NOMO-1 treated with dmso at 0.1 percent for 144 hours (cell line): ENCODE results near the gene YLPM1.

Experiments used
- DNase-seq: peaks from one replicate; lab custom pipeline; 2025; ENCODE audit not compliant: unreplicated experiment; lab: John Stamatoyannopoulos, UW

Gene YLPM1

DNA sequence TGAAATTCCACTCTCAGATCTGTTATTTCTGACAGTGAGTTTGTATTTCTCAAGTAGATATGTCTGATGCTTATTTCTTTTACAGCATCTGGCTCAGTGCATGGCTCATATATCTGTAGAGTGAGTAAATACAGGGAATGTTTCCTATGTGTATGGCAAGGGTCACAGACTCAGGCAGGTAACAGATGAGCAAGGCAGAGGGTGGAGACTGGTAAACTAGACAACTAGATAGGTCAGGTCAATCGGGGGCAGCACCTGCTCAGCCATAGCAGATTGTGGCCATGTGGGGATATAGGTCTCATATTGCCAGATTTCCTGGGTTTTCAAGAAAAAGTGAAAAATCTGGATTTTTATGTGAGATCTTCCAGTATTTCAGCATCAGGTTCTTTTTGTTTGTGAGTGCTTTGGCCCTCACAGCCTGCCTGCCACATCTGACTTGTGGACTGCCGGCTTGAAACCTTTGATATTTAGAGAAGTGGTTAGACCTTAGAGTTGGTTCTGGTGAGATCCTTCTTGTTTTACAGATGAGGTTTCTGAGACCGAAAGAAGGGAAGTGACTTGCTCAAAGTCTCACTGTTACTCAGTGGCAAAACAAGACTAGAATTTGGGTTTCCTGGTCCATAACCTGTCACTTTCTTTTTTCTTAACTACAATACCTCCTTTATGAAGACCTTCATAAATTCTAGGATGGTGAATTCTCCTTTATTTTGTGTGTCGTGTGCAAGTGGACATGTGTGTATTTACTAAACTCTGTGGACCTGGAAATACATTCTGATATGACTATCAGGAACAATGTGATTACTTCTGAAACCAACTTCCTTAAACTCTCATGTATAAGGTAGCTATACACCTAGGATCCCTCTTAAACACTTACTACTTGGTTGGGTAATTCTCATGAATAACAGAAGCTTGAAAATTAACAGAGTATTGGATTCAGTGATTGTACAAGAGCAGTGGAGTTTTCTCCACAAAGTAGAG, 78.4 kb downstream of the YLPM1 start:
- DNase-seq, result peak; percentile 41

DNA sequence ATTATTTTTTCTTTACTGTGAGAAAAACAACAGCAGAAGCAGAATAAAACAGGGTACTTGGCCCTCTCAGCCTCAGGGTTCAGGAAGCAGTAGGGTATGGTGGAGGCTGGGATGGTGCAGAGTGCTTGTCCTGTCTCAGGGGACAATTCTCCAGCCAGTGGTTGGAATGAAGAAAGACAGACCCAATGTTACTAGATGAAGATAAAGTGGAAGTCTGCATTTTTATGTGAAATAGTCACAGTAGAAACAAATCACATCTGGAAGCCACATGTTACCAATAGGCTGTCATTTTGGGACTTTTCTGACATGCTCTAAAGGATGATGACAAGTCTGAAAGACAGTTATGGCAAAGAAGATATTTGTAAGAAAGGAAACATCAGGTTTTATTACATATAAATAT, 80.5 kb downstream of the YLPM1 start:
- DNase-seq, result no peak

DNA sequence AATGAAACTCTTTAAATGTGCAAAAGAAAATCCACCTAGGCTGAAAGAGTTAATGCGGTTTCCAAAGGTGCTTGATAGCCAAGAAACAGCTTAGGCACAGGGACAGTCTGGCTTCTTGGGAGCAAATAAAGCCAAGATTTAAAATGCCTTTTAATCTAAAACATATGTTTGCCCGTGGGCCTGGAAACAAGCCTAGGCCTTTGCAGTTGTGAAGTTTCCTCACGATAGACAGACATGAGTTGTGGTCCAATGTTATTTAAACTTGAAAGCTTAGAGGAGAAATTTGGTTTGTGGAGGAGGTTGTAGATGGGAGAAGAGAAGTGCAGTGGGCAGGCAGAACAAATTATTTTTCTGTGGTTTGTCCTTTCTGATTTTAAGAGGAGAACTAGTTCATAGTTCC, 83.1 kb downstream of the YLPM1 start:
- DNase-seq, result no peak

DNA sequence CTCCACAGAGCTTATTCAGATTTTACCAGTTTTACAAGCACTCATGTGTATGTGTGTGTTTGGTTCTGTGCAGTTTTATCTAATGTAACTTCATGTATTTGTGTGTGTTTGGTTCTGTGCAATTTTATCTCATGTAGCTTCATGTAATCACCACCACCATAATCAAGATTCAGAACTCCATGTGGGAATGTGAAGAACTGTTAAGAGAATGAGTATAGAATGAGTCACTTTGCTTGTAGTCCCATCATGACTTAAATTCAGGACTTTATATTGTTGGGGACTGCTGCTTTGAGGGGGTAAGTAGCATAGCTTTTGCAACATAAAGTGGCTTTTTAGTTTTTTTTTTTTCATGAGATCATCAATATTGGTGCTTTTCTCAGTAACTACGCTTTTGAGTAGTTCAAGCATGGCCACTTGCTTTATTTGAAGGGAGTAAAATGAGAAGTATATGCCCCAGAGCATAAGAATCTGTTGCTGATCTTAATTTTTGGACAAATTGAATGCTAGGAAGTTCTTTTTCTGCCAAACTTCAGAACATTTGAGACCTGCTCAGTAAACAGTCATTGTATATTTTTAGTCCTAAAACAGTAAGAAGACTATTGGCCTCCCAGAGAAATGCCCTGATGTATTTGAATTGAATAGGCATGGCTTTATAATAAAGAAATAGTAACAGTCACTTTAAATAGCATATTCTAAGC, 84.0 kb downstream of the YLPM1 start:
- no peak for DNase-seq

DNA sequence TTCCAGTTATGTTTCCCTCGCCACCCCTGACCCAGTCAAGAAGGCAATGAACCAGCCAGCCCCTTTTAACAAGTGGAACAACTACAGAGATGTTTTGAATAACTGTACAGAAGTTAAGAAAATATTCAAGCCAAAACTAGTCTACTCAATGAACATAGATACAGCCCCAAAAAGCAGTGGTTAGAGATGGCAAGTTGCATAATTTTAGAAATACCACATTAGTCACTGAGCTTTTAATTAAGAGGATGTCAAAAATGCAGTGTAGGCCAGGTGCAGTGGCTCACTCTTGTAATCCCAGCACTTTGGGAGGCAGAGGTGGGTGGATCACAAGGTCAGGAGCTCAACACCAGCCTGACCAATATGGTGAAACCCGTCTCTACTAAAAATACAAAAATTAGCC, 85.7 kb downstream of the YLPM1 start:
- DNase-seq, result no peak

DNA sequence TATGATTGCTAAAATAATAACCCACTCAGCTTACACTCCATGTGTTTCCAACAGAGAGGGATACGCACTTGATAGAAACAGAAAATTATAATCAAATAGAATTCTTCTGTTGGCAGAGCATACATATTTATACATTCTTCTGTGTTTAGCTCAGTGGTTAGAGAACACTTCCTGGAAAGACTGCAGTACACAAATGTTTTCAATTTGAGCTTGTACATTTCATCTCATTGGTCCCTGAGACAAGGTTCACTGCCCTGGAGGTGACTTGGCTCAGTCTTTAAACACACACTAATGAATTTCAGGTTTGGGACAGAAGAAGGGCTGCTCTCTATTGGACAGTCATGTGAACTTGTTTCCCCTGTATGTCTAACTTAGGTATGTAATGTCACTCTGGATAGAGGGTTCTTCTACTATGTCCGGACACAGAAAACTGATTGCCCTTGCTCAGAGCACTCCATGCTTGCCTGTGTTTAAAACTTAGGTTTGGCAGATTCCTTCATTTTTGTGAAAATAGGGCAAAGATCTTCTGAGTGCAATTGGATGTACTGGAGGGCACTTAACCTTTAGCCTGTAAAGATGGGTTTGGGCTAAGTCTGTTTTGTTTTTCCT, 89.9 kb downstream of the YLPM1 start:
- DNase-seq, result no peak

DNA sequence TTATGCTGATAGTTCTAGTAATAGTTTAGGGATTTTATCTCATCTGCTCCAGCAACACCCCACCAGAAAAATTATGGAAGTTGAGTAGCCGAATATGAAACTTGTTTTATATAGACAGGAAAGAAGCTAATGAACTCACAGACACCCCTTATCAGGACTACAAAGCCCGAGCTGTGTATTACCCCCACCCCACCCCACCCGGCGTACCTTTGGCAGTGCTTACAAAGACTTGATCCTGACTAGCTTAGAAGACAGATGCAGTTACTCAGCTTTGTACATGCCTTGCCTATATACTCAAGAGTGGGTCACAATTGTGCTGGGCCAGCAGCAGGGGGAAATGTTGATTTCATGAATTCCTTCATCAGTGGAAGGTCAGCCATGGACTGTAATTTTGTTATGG, 90.5 kb downstream of the YLPM1 start:
- no peak for DNase-seq

DNA sequence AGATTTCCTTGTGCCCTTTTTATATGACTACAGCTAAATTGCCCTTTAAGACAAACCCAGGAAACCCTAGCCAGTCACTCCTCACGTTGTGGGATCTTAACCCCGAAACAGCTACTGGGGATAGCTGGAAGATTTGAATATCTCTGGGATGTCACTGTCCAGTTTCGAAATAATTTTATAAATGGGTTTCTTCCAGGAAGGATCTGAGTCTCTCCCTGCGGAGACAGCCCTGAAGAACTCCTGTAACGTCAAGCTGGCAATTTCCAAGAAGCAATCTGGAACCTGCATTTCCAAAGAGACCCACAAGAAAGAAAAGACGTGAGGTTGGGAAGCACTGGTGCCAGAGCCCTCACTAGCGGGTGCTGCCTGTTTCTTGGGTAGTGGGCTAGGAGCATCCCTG, 91.9 kb downstream of the YLPM1 start:
- DNase-seq, result no peak

DNA sequence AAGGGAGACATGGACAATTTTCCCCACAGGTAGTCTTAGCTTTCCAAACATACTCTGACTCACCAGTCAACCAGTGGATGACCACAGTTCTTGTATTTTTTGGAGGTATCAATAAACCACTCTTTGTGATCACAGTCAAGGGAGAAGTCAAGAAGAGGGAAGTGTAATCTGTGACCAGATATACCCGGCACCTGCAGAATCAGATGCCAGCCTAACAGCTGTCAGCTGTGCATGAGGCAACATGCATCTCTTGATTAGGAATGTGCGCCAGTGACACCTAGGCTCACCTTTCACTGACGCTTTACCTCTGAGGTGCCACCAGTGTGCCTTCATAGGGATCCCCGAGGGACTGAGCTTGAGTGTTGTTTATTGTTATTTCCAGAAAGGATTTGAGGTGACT, 92.8 kb downstream of the YLPM1 start:
- no peak for DNase-seq

DNA sequence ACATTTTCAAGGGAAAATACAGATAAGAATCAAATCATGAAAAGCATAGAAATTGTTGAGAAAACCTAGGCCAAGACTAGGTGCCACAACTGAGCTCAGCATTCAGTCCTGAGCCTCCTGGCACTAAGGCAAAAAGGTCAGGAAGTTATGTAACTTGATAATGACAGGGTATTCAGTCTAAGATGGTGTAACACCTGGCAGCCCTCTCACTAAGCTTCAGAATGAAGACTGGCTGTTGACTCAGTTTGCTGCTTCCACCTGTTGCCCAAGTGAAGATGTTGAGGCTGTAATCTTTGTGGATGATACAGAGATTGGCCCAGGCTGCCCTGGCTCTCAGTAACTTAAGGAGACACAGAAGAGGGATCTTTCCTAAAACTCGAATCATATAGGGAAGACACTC, 93.2 kb downstream of the YLPM1 start:
- peak; percentile 21 for DNase-seq

DNA sequence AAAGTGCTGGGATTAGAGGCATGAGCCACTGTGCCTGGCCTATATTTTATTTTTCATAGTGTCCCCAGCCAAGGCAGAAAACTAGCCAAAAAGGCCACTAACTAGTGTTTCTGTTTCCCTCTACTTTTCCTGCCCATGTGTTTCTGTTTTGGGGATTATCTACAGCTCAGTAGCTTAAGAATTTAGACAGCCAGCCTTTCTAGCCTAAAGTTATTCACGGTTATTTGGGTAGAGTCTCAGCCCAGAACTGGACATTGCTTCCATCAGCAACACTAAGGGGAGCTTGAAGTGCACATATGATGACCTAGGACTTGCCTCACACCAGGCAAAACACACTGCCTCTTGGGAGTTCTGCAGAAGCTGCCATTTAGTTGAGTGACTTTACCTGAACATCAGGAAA, 94.9 kb downstream of the YLPM1 start:
- no peak for DNase-seq

DNA sequence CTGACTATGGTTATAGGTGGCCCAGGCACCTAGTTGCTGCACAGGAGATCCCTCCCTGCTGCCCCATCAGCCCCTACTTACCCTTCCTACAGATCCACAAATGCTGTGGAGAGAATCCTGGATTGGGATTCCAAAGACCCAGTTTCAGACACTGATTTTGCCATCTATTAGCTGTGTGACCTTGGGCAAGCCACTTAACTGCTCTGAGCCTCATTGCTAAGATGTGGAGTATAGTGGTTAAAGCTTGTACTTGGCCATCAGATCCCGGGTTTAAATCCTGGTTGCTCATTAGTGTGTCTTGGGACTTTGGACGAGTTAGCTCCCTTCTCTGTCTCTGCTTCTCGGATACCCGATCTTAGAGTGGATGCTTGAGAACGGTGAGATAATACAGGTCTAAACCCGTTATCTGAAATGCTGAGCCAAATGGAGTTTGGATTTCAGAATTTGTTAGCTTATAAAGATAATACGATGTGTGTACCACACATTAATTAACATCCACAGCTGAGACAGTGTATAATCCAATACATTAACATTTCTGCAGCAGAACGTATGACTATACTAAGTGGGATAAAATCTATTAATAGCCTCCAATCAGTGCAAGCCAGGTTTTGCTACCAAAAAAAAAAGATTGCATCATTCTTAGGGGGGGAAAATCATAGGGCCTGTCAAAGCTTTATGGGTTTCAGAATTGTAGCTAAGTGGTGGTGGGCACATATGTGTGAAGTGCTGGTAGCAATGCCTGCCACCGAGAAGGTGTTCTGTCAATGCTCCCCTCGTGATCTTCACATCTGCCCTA, 96.8 kb downstream of the YLPM1 start:
- DNase-seq, result no peak

DNA sequence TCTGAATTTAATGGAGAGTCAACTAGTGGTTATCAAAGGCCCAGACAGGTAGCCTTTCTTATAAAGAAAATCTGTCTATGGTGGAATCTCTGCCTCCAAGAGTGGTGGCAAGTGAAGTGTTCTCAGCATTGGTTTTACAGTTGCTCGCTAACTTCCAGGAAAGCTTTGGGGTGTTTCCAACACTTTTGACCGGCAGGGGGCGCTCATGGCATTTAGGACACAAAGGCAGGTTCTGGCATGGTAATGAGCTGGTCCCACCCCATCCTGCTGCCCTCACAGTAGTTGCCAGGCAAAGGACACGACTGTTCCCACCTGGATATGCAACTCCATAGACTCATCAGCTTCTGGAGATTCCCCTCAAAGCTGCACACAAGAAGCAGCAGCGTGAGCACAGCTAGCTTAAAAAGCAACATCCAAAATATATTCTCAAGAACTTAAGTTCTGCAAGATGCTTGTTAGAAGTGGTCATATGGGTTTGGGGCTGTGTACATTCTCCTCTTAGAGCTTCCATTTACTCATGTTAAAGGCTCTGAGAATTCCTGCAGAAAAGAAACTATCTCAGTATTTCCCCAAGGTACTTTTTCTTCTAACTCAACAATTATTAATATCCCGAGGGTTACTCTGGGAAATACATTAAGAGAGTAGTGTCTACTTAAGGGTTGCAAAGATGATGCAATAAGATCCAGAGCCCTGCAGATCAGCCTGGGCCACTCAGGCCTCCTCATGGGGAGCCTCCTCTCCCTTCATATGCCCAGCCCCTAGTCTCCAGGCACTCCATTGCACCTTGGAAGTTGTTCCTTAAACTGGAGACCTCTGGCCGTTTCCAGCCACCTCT, 98.0 kb downstream of the YLPM1 start:
- DNase-seq, result peak; percentile 42

DNA sequence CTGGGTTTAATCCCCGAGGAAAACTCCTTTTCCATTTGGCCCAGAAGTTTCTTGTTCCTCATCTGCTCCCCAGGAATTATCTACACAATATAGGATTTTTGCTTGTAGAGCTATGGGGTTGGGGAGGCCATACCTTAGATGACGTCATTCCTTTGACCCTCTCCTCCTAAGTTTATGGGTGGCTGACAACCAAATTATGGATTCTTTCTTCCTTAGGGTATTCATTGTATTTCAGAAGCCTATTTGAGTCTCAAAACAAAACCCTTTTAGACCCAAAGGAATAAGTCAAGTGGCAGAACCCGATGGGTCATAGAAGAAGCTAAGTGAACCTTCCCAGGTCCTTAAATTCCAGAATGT, 98.6 kb downstream of the YLPM1 start:
- DNase-seq, result no peak

DNA sequence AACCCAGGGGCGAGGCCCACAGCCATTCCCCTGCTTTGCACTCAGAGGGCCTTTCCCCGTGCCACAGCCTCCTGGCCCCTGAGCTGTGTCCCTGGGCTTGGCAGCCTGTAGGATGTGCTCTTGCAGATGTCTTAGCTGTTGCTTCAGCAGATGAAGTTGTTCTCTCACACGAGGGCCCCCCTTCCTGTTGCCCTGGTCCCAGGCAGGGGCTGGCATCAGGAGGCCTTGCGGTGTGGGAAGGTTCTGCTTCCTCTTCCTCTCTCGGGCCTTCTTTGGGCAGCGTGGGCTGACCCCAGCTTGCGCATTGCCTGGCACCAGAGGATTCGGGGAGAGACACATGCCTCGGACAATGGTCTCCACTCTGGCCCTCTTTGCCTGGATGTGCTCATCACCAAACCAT, 100.2 kb downstream of the YLPM1 start:
- peak; percentile 42 for DNase-seq

DNA sequence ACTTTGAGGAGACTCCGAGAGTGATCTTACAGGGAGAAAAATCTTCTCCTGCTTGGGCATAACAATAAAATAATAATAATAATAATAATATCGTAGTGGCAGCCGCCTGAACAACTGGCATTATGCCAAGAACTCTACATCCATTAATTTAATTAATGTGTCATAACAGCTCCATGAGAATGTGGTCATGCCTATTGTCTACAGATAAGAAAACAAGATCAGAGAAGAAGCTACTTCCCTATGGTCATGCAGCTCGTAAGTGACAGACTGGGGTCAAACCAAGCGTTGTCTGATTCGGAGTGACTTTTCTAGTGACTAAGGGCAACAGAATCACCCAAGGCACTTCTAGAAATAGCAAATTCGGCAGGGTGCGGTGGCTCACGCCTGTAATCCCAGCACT, 101.1 kb downstream of the YLPM1 start:
- no peak for DNase-seq

DNA sequence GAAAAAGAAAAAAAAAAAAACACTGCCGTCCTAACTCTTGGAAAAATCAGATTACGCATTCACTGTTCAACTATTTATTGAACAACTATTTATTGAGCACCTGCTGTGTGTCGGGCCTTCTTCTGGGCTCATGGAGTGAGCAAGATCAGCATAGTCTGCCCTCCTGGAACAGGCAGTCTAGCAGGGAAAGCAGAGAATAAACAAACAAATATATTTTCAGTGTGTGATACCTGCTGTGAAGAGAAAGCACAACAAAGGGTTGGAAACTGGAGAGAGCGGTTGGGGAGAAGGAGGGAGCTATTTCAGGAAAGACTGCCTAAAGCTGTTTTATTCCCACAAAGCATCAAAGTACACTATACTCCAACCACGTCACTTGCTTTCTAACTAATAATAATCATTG, 102.0 kb downstream of the YLPM1 start:
- DNase-seq, result no peak

DNA sequence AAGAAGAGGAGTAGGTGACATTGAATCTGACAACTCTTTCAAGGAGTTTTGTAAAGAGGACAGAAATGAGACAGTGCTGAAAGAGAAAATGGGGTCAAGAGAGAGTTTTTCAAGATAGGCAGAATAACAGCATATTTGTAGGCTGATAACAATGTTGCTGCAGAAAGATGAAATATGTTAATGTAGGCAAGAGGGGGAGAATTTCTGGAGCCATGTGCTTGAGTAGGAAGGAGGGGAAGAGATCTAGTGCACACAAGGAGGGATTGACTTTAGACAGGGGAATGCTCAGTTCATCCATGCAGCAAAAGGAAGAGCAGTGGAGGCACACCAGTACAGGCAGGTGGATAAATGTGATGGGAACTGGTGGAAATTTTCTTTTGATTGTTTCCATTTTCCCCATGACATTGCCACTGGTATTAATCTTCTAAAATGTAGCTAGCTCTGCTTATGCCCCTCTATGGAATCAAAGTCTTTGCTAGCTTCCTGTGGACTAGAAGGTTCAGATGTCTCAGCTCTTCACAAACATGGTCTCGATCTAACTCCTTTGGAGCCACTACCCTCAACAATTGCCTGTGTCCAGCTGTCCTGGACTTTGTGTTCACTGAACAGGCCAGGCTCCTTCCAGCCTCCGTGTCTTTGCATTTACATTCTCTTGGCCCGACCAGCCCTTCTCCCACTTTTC, 103.7 kb downstream of the YLPM1 start:
- DNase-seq, result no peak

DNA sequence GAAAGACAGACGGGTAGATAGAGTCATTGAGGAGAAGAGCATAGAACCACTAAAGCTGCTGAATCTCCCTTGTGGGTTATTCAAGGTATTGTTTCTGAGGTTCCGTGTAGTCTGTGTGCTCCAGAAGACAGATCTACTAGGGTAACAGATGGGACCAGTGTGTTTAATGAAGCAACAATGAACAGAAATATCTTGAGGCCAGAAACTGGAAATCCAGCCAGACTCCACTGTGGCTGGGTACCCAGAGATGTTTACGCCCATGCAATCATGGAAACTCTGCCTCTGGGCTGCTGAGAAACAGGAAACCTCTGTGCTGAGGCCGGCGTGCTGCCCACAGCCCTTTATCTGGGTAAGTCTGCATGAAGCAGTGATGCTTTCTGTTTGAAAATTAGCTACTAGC, 104.6 kb downstream of the YLPM1 start:
- DNase-seq, result no peak

DNA sequence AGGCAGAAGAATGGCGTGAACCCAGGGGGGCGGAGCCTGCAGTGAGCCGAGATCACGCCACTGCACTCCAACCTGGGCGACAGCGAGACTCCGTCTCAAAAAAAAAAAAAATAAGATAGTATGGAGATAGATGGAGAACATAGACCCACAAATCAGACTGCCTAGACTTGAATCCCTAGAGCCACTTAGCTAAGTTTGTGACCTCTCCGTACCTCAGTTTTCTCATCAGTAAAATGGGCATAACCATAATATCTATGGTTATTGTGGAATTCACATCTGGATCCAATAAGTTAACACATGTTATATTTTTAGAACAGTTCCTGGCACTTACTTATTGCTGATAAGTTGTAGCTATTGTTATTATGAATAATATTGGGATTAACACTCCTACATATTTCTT, 105.6 kb downstream of the YLPM1 start:
- DNase-seq, result no peak
